ENCODE data around the gene ARID3C.

GRCh38 chr9:34581318-34581717 lies 47.5 kb downstream of the ARID3C start:
- no peak for TF ChIP-seq CTCF (conservative IDR thresholded peaks at IDR 0.05 in 1 of 2, IDR thresholded peaks at IDR 0.05 in 1 of 2; ENCODE audit: extremely low read depth in 1 of 2, insufficient read depth in 1 of 2, low read depth in 1 of 2, low read length in 2 of 2)
- no peak for TF ChIP-seq EZH2 (IDR thresholded peaks at IDR 0.05; ENCODE audit: borderline replicate concordance, low read length)
